HepG2 (cell line): Measurements from ENCODE around the gene RHBG. TPM values are rescaled to one million over a fixed set of nuclear protein-coding genes. Genes with fewer than 3 reads are reported as not detected.

Experiments used
- ATAC-seq: fragments of 200-7000 bp; cut with Tn5 transposase; 3 replicates; pipeline ENCODE4 v1.9.1; 2020; ENCODE audit warnings: mild to moderate bottlenecking, moderate library complexity
- BruUV-seq: library from RNA; stranded (reverse); fragments of 400-500 nt; replicated peaks from 2 replicates; lab custom pipeline; 2021; lab: Mats Ljungman, UMichigan
- CTCF ChIA-PET: fragments of 300-600 bp; formaldehyde crosslinking; extraction: SDS; loops from one replicate; lab custom pipeline; 2021; ENCODE audit warnings: low total read pairs, inconsistent platforms, low intra/inter-chr PET ratio; lab: Yijun Ruan, JAX
- POLR2A ChIA-PET: fragments of 350-600 bp; sonication (Branson Sonifier 250); formaldehyde crosslinking; loops from one replicate; lab custom pipeline; 2020; ENCODE audit warnings: antibody characterized with exemption, inconsistent platforms; lab: Yijun Ruan, JAX
- DNase-seq: peaks from one replicate; pipeline ENCODE4 v3.0.0-alpha.2; 2015; ENCODE audit warnings: low spot score
- FAIRE-seq: peaks from 3 replicates; lab custom pipeline; 2011; peaks lifted over from hg19 to GRCh38; lab: Jason Lieb, UNC
- H2AFZ ChIP-seq: one replicate; pipeline ENCODE4 v1.6.1; 2011; ENCODE audit warnings: low read length, inconsistent platforms
- H3K27ac ChIP-seq: fragments of 300-600 bp; 3 replicates; pipeline ENCODE4 v1.8.0; 2011; ENCODE audit warnings: mixed run types, mild to moderate bottlenecking, mixed read lengths, low read length, inconsistent platforms; ENCODE audit not compliant: insufficient read depth; ENCODE audit errors: extremely low read length
- H3K27me3 ChIP-seq, 2 experiments: fragments of 200-600 bp in 1 of 2; 2 replicates in 1 of 2; 3 replicates in 1 of 2; pipeline versions ENCODE4 v1.6.0 to v1.8.0; 2011; ENCODE audit warnings: low read length in 2 of 2, mild to moderate bottlenecking in 2 of 2, moderate library complexity in 2 of 2, inconsistent platforms in 1 of 2; ENCODE audit not compliant: insufficient read depth in 2 of 2, control insufficient read depth in 1 of 2
- H3K36me3 ChIP-seq, 2 experiments: fragments of 200-600 bp in 1 of 2; replicated peaks in 1 of 2; 2 replicates in 1 of 2; 3 replicates in 1 of 2; pipeline versions ENCODE4 v1.5.1 to v1.8.0; 2011; ENCODE audit warnings: low read length in 2 of 2, inconsistent platforms in 1 of 2; ENCODE audit not compliant: insufficient read depth in 2 of 2, control insufficient read depth in 1 of 2
- H3K4me1 ChIP-seq: 2 replicates; pipeline ENCODE4 v1.5.1; 2012; ENCODE audit warnings: low read length, inconsistent platforms; ENCODE audit not compliant: insufficient read depth
- H3K4me2 ChIP-seq: 2 replicates; pipeline ENCODE4 v1.6.0; 2011; ENCODE audit warnings: low read depth, low read length, inconsistent platforms
- H3K4me3 ChIP-seq, 3 experiments: fragments of 200-600 bp in 1 of 3; sonication (generic), shearing (Covaris generic) in 1 of 3; replicated peaks in 1 of 3; 2 replicates each; pipeline ENCODE4 v1.5.1; 2011 to 2016; ENCODE audit warnings: low read length in 3 of 3, inconsistent platforms in 2 of 3, low read depth in 2 of 3, mild to moderate bottlenecking in 2 of 3, control low read depth in 1 of 3, mixed read lengths in 1 of 3; ENCODE audit not compliant: insufficient read depth in 1 of 3
- H3K79me2 ChIP-seq: one replicate; pipeline ENCODE4 v1.6.1; 2011; ENCODE audit warnings: low read length, inconsistent platforms; ENCODE audit not compliant: insufficient read depth
- H3K9ac ChIP-seq: 2 replicates; pipeline ENCODE4 v1.6.0; 2011; ENCODE audit warnings: mild to moderate bottlenecking, low read depth, low read length, inconsistent platforms; ENCODE audit not compliant: insufficient read depth
- H3K9me3 ChIP-seq: 2 replicates; pipeline ENCODE4 v1.5.1; 2012; ENCODE audit warnings: mild to moderate bottlenecking, low read length
- H4K20me1 ChIP-seq: 2 replicates; pipeline ENCODE4 v1.6.0; 2011; ENCODE audit warnings: inconsistent platforms, mild to moderate bottlenecking, low read length, moderate library complexity; ENCODE audit not compliant: insufficient read depth
- BCL6 ChIP-seq: IDR thresholded peaks from 2 replicates; pipeline ENCODE4 v1.6.1; 2016; ENCODE audit warnings: missing genetic modification reagents, missing compliant biosample characterization
- CEBPG ChIP-seq: IDR thresholded peaks from 2 replicates; pipeline ENCODE4 v1.6.1; 2016
- CENPT ChIP-seq: sonication (generic); formaldehyde crosslinking; IDR thresholded peaks from 2 replicates; pipeline ENCODE4 v1.8.0; 2022; ENCODE audit warnings: low read depth, mild to moderate bottlenecking, moderate library complexity, missing genetic modification reagents
- HCFC1 ChIP-seq: fragments of 150-350 bp; IDR thresholded peaks from 2 replicates; pipeline ENCODE4 v1.6.1; 2014; ENCODE audit warnings: low read depth, low read length
- HDAC2 ChIP-seq: sonication (generic); formaldehyde crosslinking; IDR thresholded peaks from 2 replicates; pipeline ENCODE4 v1.4.0; 2020; ENCODE audit warnings: missing genetic modification reagents
- RAD21 ChIP-seq: fragments of 450-650 bp; formaldehyde crosslinking; IDR thresholded peaks from 2 replicates; pipeline ENCODE4 v1.5.0; 2020; ENCODE audit warnings: mild to moderate bottlenecking
- ZNF207 ChIP-seq: fragments of 450-650 bp; IDR thresholded peaks from 2 replicates; pipeline ENCODE4 v1.6.1; 2016; ENCODE audit warnings: antibody characterized with exemption, borderline replicate concordance
- ZNF615 ChIP-seq: sonication (generic); formaldehyde crosslinking; IDR thresholded peaks from 2 replicates; pipeline ENCODE4 v1.5.0; 2020; ENCODE audit warnings: mild to moderate bottlenecking, missing genetic modification reagents, borderline replicate concordance
- ZNF775 ChIP-seq: sonication (generic); formaldehyde crosslinking; IDR thresholded peaks from 2 replicates; pipeline ENCODE4 v1.4.0; 2020; ENCODE audit warnings: missing genetic modification reagents, mild to moderate bottlenecking, moderate library complexity, borderline replicate concordance
- ZNF83 ChIP-seq: sonication (generic); formaldehyde crosslinking; IDR thresholded peaks from 2 replicates; pipeline ENCODE4 v1.4.0; 2020; ENCODE audit warnings: missing genetic modification reagents, mild to moderate bottlenecking, borderline replicate concordance
- WGBS: methylation state at CpG from one replicate; pipeline ENCODE4 v1.1.6; 2017; ENCODE audit warnings: low lambda C conversion rate; 5-methylcytosine and 5-hydroxymethylcytosine counted together
- in situ Hi-C: cut with HindIII; loops from 2 replicates; pipeline ENCODE4 v1.10.0; 2017; ENCODE audit warnings: low pct_unique_long_range_greater_than_20kb; ENCODE audit not compliant: extremely low pct_ligation_motif_present
- intact Hi-C: fragments of 100-400 bp; cut with micrococcal nuclease; formaldehyde crosslinking; loops from one replicate; pipeline ENCODE4 v1.10.0; 2022; ENCODE audit not compliant: unreplicated experiment
- polyA plus RNA-seq, 8 experiments: library from polyadenylated mRNA; depleted of rRNA in 3 of 8; stranded (reverse) in 7 of 8; unstranded in 1 of 8; fragments of >200 nt; fragmentation: Illumina TruSeq in 4 of 8; extraction: Trizol in 4 of 8; gene quantifications; 2 replicates each; pipeline versions ENCODE4 v1.2.1 to v1.2.3, GENCODE V29; 2011 to 2016; ENCODE audit warnings: low read depth in 4 of 8, missing spikeins in 1 of 8, mixed read lengths in 1 of 8; ENCODE audit not compliant: insufficient read depth in 1 of 8
- total RNA-seq, 5 experiments: library from RNA; depleted of rRNA; stranded (reverse); fragments of >200 nt; fragmentation: Illumina TruSeq; extraction: Trizol; gene quantifications; 2 replicates each; pipeline ENCODE4 v1.2.3, GENCODE V29; 2016; ENCODE audit warnings: low read depth in 1 of 5
- TF ChIP-seq, protein P1 (sequence below): IDR thresholded peaks from 2 replicates; pipeline ENCODE4 v1.6.1; 2016
- TF ChIP-seq, protein P2 (sequence below): sonication (generic); formaldehyde crosslinking; IDR thresholded peaks from 2 replicates; pipeline ENCODE4 v1.4.0; 2020; ENCODE audit warnings: missing genetic modification reagents

Gene RHBG
- total and polyA plus RNA-seq, 2 of the 13 experiments (the other 11 are each of a cell fraction or from before 2014, with no cell fraction given): 61.8 to 73.5 TPM

DNA sequence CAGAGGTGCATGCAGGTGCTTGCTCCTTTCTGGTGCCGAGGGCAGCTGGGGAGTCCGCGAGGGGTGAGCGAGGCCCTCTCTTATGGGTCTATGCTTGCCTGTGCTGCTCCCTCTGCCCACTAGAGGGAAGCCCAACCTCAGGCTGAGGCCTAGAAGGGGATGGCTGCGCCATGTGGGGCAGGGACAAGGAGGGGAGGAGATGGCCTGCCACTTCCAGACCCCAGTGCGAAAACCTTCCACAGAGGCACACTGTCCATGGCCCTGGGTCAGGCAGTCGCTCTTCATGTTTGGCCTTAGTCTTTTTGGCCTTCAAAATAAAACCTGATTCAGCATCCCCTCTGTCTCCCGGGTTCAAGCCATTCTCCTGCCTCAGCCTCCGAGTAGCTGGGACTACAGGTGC, 14.0 kb downstream of the RHBG start:
- Histone ChIP-seq H3K36me3 (peaks cover 28 to 54% of the 10 kb centered on the region in 2 experiments), H3K4me1 (peaks cover 32% of the 10 kb centered on the region), H3K9me3 (no peaks in the 10 kb centered on the region), H3K27me3 (no peaks in the 10 kb centered on the region), H3K79me2 (no peaks in the 10 kb centered on the region), H2AFZ (no peak overlapping the region), H4K20me1 (peaks cover 7% of the 10 kb centered on the region), H3K4me3 (no peak overlapping the region), H3K9ac (no peak overlapping the region), H3K27ac (no peak overlapping the region), H3K4me2 (no peak overlapping the region)
- FAIRE-seq (no peak), DNase-seq (peak; percentile 49), ATAC-seq (peak; percentile 71)
- in situ Hi-C loops (no loop called here), intact Hi-C loops (loop anchor here (1.0 kb wide), 1 partner anchor 26 kb away; no protein-coding TSS in a partner anchor)
- no TSS peak for BruUV-seq
- POLR2A ChIA-PET: interaction anchor here (12.6 kb wide), 1 partner anchor 14 kb away, joined by 189 read pairs; the partner anchor contains the start of gene RHBG
- CTCF ChIA-PET: interaction anchor here (2.0 to 5.4 kb wide), 2 partner anchors 26 to 62 kb away, joined by 9 to 76 read pairs; no protein-coding TSS in a partner anchor
- WGBS: 98% methylated on average over 5 of the region's 9 CpGs
- no peak for TF ChIP-seq BCL6 (CRISPR knock-in tag)
- TF ChIP-seq ZNF83 (CRISPR knock-in tag): no peak
- TF ChIP-seq ZNF615: no peak
- peak; percentile 75 for TF ChIP-seq RAD21 (CRISPR knock-in tag)
- no peak for TF ChIP-seq CEBPG (CRISPR knock-in tag)
- TF ChIP-seq ZNF207: no peak
- TF ChIP-seq ZNF775 (CRISPR knock-in tag): no peak
- no peak for TF ChIP-seq HCFC1
- TF ChIP-seq HDAC2 (CRISPR knock-in tag): peak; percentile 22; the same call in 1 of the 2 replicates
- TF ChIP-seq CENPT: no peak
- TF ChIP-seq, protein P1, sequence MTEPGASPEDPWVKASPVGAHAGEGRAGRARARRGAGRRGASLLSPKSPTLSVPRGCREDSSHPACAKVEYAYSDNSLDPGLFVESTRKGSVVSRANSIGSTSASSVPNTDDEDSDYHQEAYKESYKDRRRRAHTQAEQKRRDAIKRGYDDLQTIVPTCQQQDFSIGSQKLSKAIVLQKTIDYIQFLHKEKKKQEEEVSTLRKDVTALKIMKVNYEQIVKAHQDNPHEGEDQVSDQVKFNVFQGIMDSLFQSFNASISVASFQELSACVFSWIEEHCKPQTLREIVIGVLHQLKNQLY (CRISPR knock-in tag): no peak
- TF ChIP-seq, protein P2, sequence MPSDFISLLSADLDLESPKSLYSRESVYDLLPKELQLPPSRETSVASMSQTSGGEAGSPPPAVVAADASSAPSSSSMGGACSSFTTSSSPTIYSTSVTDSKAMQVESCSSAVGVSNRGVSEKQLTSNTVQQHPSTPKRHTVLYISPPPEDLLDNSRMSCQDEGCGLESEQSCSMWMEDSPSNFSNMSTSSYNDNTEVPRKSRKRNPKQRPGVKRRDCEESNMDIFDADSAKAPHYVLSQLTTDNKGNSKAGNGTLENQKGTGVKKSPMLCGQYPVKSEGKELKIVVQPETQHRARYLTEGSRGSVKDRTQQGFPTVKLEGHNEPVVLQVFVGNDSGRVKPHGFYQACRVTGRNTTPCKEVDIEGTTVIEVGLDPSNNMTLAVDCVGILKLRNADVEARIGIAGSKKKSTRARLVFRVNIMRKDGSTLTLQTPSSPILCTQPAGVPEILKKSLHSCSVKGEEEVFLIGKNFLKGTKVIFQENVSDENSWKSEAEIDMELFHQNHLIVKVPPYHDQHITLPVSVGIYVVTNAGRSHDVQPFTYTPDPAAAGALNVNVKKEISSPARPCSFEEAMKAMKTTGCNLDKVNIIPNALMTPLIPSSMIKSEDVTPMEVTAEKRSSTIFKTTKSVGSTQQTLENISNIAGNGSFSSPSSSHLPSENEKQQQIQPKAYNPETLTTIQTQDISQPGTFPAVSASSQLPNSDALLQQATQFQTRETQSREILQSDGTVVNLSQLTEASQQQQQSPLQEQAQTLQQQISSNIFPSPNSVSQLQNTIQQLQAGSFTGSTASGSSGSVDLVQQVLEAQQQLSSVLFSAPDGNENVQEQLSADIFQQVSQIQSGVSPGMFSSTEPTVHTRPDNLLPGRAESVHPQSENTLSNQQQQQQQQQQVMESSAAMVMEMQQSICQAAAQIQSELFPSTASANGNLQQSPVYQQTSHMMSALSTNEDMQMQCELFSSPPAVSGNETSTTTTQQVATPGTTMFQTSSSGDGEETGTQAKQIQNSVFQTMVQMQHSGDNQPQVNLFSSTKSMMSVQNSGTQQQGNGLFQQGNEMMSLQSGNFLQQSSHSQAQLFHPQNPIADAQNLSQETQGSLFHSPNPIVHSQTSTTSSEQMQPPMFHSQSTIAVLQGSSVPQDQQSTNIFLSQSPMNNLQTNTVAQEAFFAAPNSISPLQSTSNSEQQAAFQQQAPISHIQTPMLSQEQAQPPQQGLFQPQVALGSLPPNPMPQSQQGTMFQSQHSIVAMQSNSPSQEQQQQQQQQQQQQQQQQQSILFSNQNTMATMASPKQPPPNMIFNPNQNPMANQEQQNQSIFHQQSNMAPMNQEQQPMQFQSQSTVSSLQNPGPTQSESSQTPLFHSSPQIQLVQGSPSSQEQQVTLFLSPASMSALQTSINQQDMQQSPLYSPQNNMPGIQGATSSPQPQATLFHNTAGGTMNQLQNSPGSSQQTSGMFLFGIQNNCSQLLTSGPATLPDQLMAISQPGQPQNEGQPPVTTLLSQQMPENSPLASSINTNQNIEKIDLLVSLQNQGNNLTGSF (CRISPR knock-in tag): no peak
